HEK293 (cell line): ENCODE results near the gene HINFP.

Source experiments
- CTCF ChIA-PET: fragments of 350-600 bp; formaldehyde crosslinking; extraction: SDS; loops from one replicate; lab custom pipeline; 2021; ENCODE audit warnings: antibody characterized with exemption; lab: Yijun Ruan, JAX
- POLR2A ChIA-PET: fragments of 300-600 bp; formaldehyde crosslinking; extraction: SDS; loops from one replicate; lab custom pipeline; 2020; ENCODE audit warnings: antibody characterized with exemption, inconsistent platforms; lab: Yijun Ruan, JAX
- H3K27ac ChIP-seq: fragments of 200-500 bp; sonication (Bioruptor generic); 2 replicates; pipeline ENCODE4 v1.5.1; 2014; ENCODE audit warnings: low read depth, low read length, control low read depth, inconsistent platforms; ENCODE audit errors: extremely low read depth
- H3K36me3 ChIP-seq, 2 experiments: fragments of 200-500 bp in 1 of 2; sonication (Bioruptor generic) in 1 of 2; 1 replicate in 1 of 2; 2 replicates in 1 of 2; pipeline ENCODE4 v1.5.1; 2014 to 2017; ENCODE audit warnings: inconsistent platforms in 2 of 2, low read length in 2 of 2; ENCODE audit not compliant: control insufficient read depth in 2 of 2, insufficient read depth in 1 of 2
- H3K4me1 ChIP-seq: fragments of 200-500 bp; sonication (Bioruptor generic); 2 replicates; pipeline ENCODE4 v1.5.1; 2014; ENCODE audit warnings: mild to moderate bottlenecking, low read length, inconsistent platforms; ENCODE audit not compliant: control insufficient read depth, insufficient read depth
- H3K4me3 ChIP-seq: 2 replicates; pipeline ENCODE4 v1.5.1; 2011; ENCODE audit warnings: low read depth, mild to moderate bottlenecking, control low read depth, low read length, moderate library complexity
- H3K9me3 ChIP-seq: fragments of 200-500 bp; sonication (Bioruptor generic); 2 replicates; pipeline ENCODE4 v1.5.1; 2014; ENCODE audit warnings: low read depth, low read length, inconsistent platforms; ENCODE audit not compliant: control insufficient read depth, insufficient read depth
- EGR2 ChIP-seq: fragments of 450-650 bp; formaldehyde crosslinking; IDR thresholded peaks from 2 replicates; pipeline ENCODE4 v1.5.1; 2016; ENCODE audit warnings: low read depth, missing biosample characterization, missing genetic modification characterization
- GLIS2 ChIP-seq: fragments of 450-650 bp; formaldehyde crosslinking; IDR thresholded peaks from 2 replicates; pipeline ENCODE4 v1.5.1; 2016; ENCODE audit warnings: missing biosample characterization, missing genetic modification characterization
- HIC1 ChIP-seq: fragments of 450-650 bp; formaldehyde crosslinking; IDR thresholded peaks from 2 replicates; pipeline ENCODE4 v1.5.1; 2016; ENCODE audit warnings: missing biosample characterization, missing genetic modification characterization
- OSR2 ChIP-seq: fragments of 450-650 bp; formaldehyde crosslinking; IDR thresholded peaks from 2 replicates; pipeline ENCODE4 v1.5.1; 2016; ENCODE audit warnings: missing biosample characterization, missing genetic modification characterization
- RBAK ChIP-seq: fragments of 450-650 bp; formaldehyde crosslinking; IDR thresholded peaks from 2 replicates; pipeline ENCODE4 v1.5.1; 2016; ENCODE audit warnings: missing biosample characterization, missing genetic modification characterization
- SCRT2 ChIP-seq: fragments of 450-650 bp; formaldehyde crosslinking; IDR thresholded peaks from 2 replicates; pipeline ENCODE4 v1.5.1; 2016; ENCODE audit warnings: missing biosample characterization, missing genetic modification characterization
- SP3 ChIP-seq: fragments of 450-650 bp; formaldehyde crosslinking; IDR thresholded peaks from 2 replicates; pipeline ENCODE4 v1.5.1; 2016; ENCODE audit warnings: missing biosample characterization, missing genetic modification characterization
- ZBTB11 ChIP-seq: fragments of 450-650 bp; formaldehyde crosslinking; conservative IDR thresholded peaks from 2 replicates; pipeline ENCODE4 v1.5.1; 2016; ENCODE audit warnings: low read depth, missing biosample characterization, missing genetic modification characterization
- ZBTB20 ChIP-seq: fragments of 450-650 bp; formaldehyde crosslinking; IDR thresholded peaks from 2 replicates; pipeline ENCODE4 v1.5.1; 2016; ENCODE audit warnings: missing biosample characterization, missing genetic modification characterization
- ZBTB26 ChIP-seq: fragments of 450-650 bp; formaldehyde crosslinking; optimal IDR thresholded peaks from 2 replicates; pipeline ENCODE3; 2016; ENCODE audit warnings: missing biosample characterization, mild to moderate bottlenecking, missing genetic modification characterization
- ZEB2 ChIP-seq: fragments of 450-650 bp; formaldehyde crosslinking; IDR thresholded peaks from 2 replicates; pipeline ENCODE4 v1.5.1; 2016; ENCODE audit warnings: missing biosample characterization, missing genetic modification characterization
- ZFP37 ChIP-seq: fragments of 450-650 bp; formaldehyde crosslinking; IDR thresholded peaks from 2 replicates; pipeline ENCODE4 v1.5.1; 2016; ENCODE audit warnings: missing biosample characterization, missing genetic modification characterization
- ZNF214 ChIP-seq: fragments of 450-650 bp; formaldehyde crosslinking; IDR thresholded peaks from 2 replicates; pipeline ENCODE4 v1.5.1; 2017; ENCODE audit warnings: missing biosample characterization, mild to moderate bottlenecking, missing genetic modification characterization, borderline replicate concordance
- ZNF239 ChIP-seq: fragments of 450-650 bp; formaldehyde crosslinking; IDR thresholded peaks from 2 replicates; pipeline ENCODE4 v1.5.1; 2016; ENCODE audit warnings: missing biosample characterization, missing genetic modification characterization
- ZNF26 ChIP-seq: fragments of 450-650 bp; formaldehyde crosslinking; IDR thresholded peaks from 2 replicates; pipeline ENCODE4 v1.5.1; 2016; ENCODE audit warnings: missing biosample characterization, missing genetic modification characterization
- ZNF335 ChIP-seq: fragments of 450-650 bp; formaldehyde crosslinking; conservative IDR thresholded peaks from 2 replicates; pipeline ENCODE4 v1.5.1; 2016; ENCODE audit warnings: missing biosample characterization, missing genetic modification characterization
- ZNF354C ChIP-seq: fragments of 450-650 bp; formaldehyde crosslinking; IDR thresholded peaks from 2 replicates; pipeline ENCODE4 v1.5.1; 2016; ENCODE audit warnings: missing biosample characterization, missing genetic modification characterization, low read depth, borderline replicate concordance
- ZNF416 ChIP-seq: fragments of 450-650 bp; formaldehyde crosslinking; IDR thresholded peaks from 2 replicates; pipeline ENCODE4 v1.5.1; 2016; ENCODE audit warnings: missing biosample characterization, missing genetic modification characterization
- ZNF549 ChIP-seq: fragments of 450-650 bp; IDR thresholded peaks from 2 replicates; pipeline ENCODE4 v1.5.1; 2018; ENCODE audit warnings: missing biosample characterization, missing genetic modification characterization, mild to moderate bottlenecking, inconsistent platforms, moderate library complexity
- ZNF558 ChIP-seq: fragments of 450-650 bp; formaldehyde crosslinking; IDR thresholded peaks from 2 replicates; pipeline ENCODE4 v1.5.1; 2016; ENCODE audit warnings: missing biosample characterization, missing genetic modification characterization
- ZNF623 ChIP-seq: fragments of 450-650 bp; formaldehyde crosslinking; IDR thresholded peaks from 2 replicates; pipeline ENCODE4 v1.5.1; 2016; ENCODE audit warnings: missing biosample characterization, missing genetic modification characterization
- ZNF670 ChIP-seq: fragments of 450-650 bp; formaldehyde crosslinking; IDR thresholded peaks from 2 replicates; pipeline ENCODE4 v1.5.1; 2016; ENCODE audit warnings: missing biosample characterization, missing genetic modification characterization, low read depth
- ZNF791 ChIP-seq: fragments of 450-650 bp; formaldehyde crosslinking; IDR thresholded peaks from 2 replicates; pipeline ENCODE4 v1.5.1; 2016; ENCODE audit warnings: missing biosample characterization, missing genetic modification characterization
- ZNF830 ChIP-seq: fragments of 450-650 bp; IDR thresholded peaks from 2 replicates; pipeline ENCODE4 v1.5.0; 2018; ENCODE audit warnings: missing biosample characterization, missing genetic modification characterization, low read depth, mild to moderate bottlenecking, moderate library complexity
- ZNF843 ChIP-seq: fragments of 450-650 bp; formaldehyde crosslinking; IDR thresholded peaks from 2 replicates; pipeline ENCODE4 v1.5.1; 2016; ENCODE audit warnings: missing biosample characterization, missing genetic modification characterization

HINFP gene

GRCh38 chr11:119107538-119108145 is 13.7 kb upstream of the HINFP start:
- Histone ChIP-seq H3K9me3 (no peaks in the 10 kb centered on the region), H3K4me1 (no peaks in the 10 kb centered on the region), H3K27ac (peak overlapping the region; percentile 53; the same call in 1 of the 2 replicates), H3K4me3 (peak overlapping the region; percentile 79), H3K36me3 (peaks cover 0 to 34% of the 10 kb centered on the region in 2 experiments; a peak in 1 of 3 replicates)
- TF ChIP-seq ZNF335 (tag by site-specific recombination) (0 out of 2 replicates have a peak, but pooled peaks have one; percentile 4), ZBTB20 (tag by site-specific recombination) (peak; percentile 50; the same call in 1 of the 2 replicates), OSR2 (tag by site-specific recombination) (no peak), ZBTB26 (tag by site-specific recombination) (peak; percentile 44), ZNF830 (no peak), ZEB2 (tag by site-specific recombination) (no peak), ZNF549 (tag by site-specific recombination) (no peak), ZNF239 (tag by site-specific recombination) (no peak), RBAK (no peak), GLIS2 (tag by site-specific recombination) (0 out of 2 replicates have a peak, but pooled peaks have one; percentile 8), ZNF670 (tag by site-specific recombination) (no peak), EGR2 (tag by site-specific recombination) (no peak)
- CTCF ChIA-PET, result interaction anchor here (0.6 to 1.5 kb wide), 4 partner anchors 37 to 215 kb away, joined by 3 to 6 read pairs (median 3); no protein-coding TSS in a partner anchor
- POLR2A ChIA-PET, result interaction anchor here (1.0 to 5.5 kb wide), 8 partner anchors 12 to 267 kb away, joined by 3 to 51 read pairs (median 12); partner anchors contain the start of genes HINFP, HMBS and MCAM

- Histone ChIP-seq H3K4me3 (peak overlapping the region; percentile 79), H3K4me1 (no peaks in the 10 kb centered on the region), H3K9me3 (no peaks in the 10 kb centered on the region), H3K27ac (peak overlapping the region; percentile 53; the same call in 1 of the 2 replicates), H3K36me3 (peaks cover 0 to 39% of the 10 kb centered on the region in 2 experiments; a peak in 1 of 3 replicates)
- POLR2A ChIA-PET, result interaction anchor here (1.1 to 5.5 kb wide), 5 partner anchors 13 to 209 kb away, joined by 4 to 51 read pairs (median 7); partner anchors contain the start of genes HINFP and MCAM
- CTCF ChIA-PET, result interaction anchor here (0.9 to 1.3 kb wide), 4 partner anchors 9 to 230 kb away, joined by 3 to 4 read pairs (median 3); no protein-coding TSS in a partner anchor
- TF ChIP-seq ZNF335 (tag by site-specific recombination) (peak; percentile 51), ZNF558 (tag by site-specific recombination) (no peak), ZBTB11 (peak; percentile 35), ZFP37 (tag by site-specific recombination) (no peak), ZNF416 (tag by site-specific recombination) (no peak), ZNF623 (no peak), ZNF214 (no peak), ZNF354C (tag by site-specific recombination) (no peak), HIC1 (tag by site-specific recombination) (peak; percentile 52; the same call in 1 of the 2 replicates), SCRT2 (tag by site-specific recombination) (0 out of 2 replicates have a peak, but pooled peaks have one; percentile 16), ZNF791 (tag by site-specific recombination) (no peak), ZNF26 (tag by site-specific recombination) (no peak), SP3 (tag by site-specific recombination) (peak; percentile 54; the same call in 1 of the 2 replicates), ZNF843 (no peak)
Observed at GRCh38 chr11:119108146-119108856, 13.1 kb upstream of the HINFP start.
